Memory B cell (primary cell): ENCODE measurements around the gene ZNF888.
"Not testable (repeated sequence)": the region's sequence is repeated elsewhere in the genome, so short reads cannot be mapped to it uniquely, and the experiment has no call there.

Experiments used
- ATAC-seq: fragments of 150-1000 bp; cut with Tn5 transposase; 2 replicates; pipeline ENCODE4 v1.10.0; 2021; ENCODE audit warnings: low read depth, mild to moderate bottlenecking, moderate library complexity
- DNase-seq, 2 donors: peaks; one replicate each; pipeline ENCODE4 v3.0.0; 2022; ENCODE audit warnings: low spot score in 2 of 2
- H3K27ac Mint-ChIP-seq: one replicate; pipeline ENCODE4 v1.8.0; 2022; ENCODE audit warnings: mild to moderate bottlenecking, moderate library complexity, mixed read lengths
- H3K27me3 Mint-ChIP-seq: one replicate; pipeline ENCODE4 v1.8.0; 2022; ENCODE audit warnings: mixed read lengths
- H3K36me3 Mint-ChIP-seq: one replicate; pipeline ENCODE4 v1.8.0; 2022; ENCODE audit warnings: mild to moderate bottlenecking, mixed read lengths
- H3K4me1 Mint-ChIP-seq: one replicate; pipeline ENCODE4 v1.8.0; 2022; ENCODE audit warnings: mixed read lengths
- H3K4me3 Mint-ChIP-seq: one replicate; pipeline ENCODE4 v1.8.0; 2022; ENCODE audit warnings: mild to moderate bottlenecking, moderate library complexity, mixed read lengths
- H3K9me3 Mint-ChIP-seq: one replicate; pipeline ENCODE4 v1.8.0; 2022; ENCODE audit warnings: mixed read lengths

Gene ZNF888

GRCh38 chr19:52923778-52924593 lies 758 bp upstream of the ZNF888 start:
- ATAC-seq, result no peak
- Mint-ChIP-seq H3K36me3 (peaks cover 9% of the 10 kb centered on the region), H3K9me3 (no peaks in the 10 kb centered on the region), H3K27ac (peak overlapping the region; percentile 16), H3K27me3 (no peaks in the 10 kb centered on the region), H3K4me1 (peaks cover 16% of the 10 kb centered on the region), H3K4me3 (peak overlapping the region; percentile 91)
- no peak for DNase-seq

DNA sequence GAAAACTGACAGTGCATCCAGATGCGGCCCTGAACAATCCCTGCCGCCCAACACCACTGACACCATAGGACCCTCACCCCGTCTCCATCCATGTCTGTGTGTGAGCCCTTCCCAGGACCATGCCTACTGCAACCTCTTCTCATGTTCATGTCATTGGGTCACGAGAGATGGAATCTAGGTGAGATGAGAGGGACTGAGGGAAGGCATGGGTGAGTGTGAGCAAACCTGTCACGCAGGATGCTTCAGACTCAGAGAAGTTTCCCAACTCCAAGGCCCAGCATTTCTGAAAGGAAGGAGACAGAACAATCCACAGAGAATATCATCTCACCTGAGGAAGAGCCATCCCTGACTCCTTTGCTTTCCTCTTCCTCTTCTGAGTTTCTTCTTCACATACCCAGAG lies 5.7 kb downstream of the ZNF888 start:
- Mint-ChIP-seq H3K4me1 (peaks cover 12% of the 10 kb centered on the region), H3K4me3 (no peak overlapping the region), H3K27ac (peak overlapping the region; percentile 47), H3K36me3 (peaks cover 33% of the 10 kb centered on the region), H3K27me3 (no peaks in the 10 kb centered on the region), H3K9me3 (no peaks in the 10 kb centered on the region)
- ATAC-seq (no peak), DNase-seq (no peak)

DNA sequence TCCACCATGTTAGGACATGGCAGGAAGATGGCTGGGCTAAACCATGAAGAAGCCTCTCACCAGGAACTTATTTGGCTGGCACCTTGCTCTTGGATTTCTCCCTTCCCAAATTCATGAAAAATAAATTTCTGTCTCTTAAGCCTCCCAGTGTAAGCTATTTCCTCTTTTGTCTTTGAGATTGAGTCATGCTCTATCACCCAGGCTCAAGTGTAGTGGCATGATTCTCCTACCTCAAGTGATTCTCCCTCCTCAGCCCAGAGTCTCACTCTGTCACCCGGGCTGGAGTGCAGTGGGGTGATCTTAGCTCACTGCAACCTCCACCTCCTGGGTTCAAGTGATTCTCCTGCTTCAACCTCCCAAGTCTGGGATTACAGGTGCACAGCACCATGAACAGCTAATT lies 12.6 kb downstream of the ZNF888 start:
- H3K36me3 Mint-ChIP-seq, result peaks cover 52% of the 10 kb centered on the region
- no peaks in the 10 kb centered on the region for H3K27me3 Mint-ChIP-seq
- no peak overlapping the region for H3K27ac Mint-ChIP-seq
- H3K4me3 Mint-ChIP-seq, result no peak overlapping the region
- peaks cover 17% of the 10 kb centered on the region for H3K9me3 Mint-ChIP-seq
- no peak for ATAC-seq
- H3K4me1 Mint-ChIP-seq, result peaks cover 2% of the 10 kb centered on the region
- no peak for DNase-seq

GRCh38 chr19:52904052-52904780 lies 19.0 kb downstream of the ZNF888 start:
- not testable (repeated sequence) for H3K4me3 Mint-ChIP-seq, ATAC-seq, H3K27me3 Mint-ChIP-seq, DNase-seq, H3K4me1 Mint-ChIP-seq
- H3K36me3 Mint-ChIP-seq, result peaks cover 27% of the 10 kb centered on the region
- peak overlapping the region; percentile 75 for H3K27ac Mint-ChIP-seq
- H3K9me3 Mint-ChIP-seq, result peaks cover 18% of the 10 kb centered on the region

DNA sequence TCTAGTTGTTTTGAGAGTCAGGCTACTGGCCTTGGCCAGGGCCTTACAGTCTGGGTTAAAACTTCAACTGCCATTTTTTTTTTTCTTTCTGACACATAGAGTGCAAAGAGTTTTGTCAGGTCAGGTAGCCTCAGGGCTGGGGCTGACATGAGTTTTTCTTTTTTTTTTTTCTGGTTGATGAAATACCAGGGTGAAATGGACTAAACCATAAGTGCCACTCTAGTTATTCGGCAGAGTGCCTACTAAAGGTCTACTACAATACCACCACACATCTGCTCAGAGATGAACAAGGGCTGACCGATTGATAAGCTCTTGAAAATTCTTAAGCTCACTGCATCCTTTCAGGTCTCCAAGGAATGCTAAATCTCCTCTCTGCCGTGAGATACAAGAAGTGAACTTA lies 21.4 kb downstream of the ZNF888 start:
- Mint-ChIP-seq H3K27ac (no peak overlapping the region), H3K4me3 (no peak overlapping the region), H3K4me1 (peaks cover 4% of the 10 kb centered on the region), H3K36me3 (peaks cover 13% of the 10 kb centered on the region), H3K27me3 (no peaks in the 10 kb centered on the region), H3K9me3 (peaks cover 11% of the 10 kb centered on the region)
- DNase-seq, result no peak
- ATAC-seq, result no peak

- not testable (repeated sequence) for H3K27me3 Mint-ChIP-seq, H3K9me3 Mint-ChIP-seq, ATAC-seq, H3K27ac Mint-ChIP-seq, H3K4me1 Mint-ChIP-seq, H3K36me3 Mint-ChIP-seq, DNase-seq
- peak overlapping the region; percentile 7 for H3K4me3 Mint-ChIP-seq
These were observed 24.6 kb downstream of the ZNF888 start for GRCh38 chr19:52898596-52898995.

DNA sequence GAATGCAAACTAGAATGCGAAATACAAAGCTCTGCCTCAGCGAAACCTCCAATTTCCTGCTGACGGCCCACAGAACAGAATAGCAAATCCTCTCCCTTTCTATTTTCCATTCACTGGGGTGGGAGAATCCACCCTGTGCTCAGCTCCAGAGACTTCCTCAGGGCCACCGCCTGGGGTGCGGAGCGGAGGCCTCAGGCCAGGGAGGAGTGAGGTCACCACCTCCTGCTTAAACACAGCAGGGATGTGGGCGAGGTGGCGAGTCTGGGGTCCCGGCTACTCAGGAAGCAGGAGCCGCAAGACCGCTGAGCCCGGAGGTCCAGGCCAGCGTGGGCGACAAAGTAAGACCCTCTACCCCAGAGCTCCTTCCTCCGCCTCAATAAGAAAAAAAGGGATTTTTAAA lies 25.1 kb downstream of the ZNF888 start:
- peaks cover 8% of the 10 kb centered on the region for H3K36me3 Mint-ChIP-seq
- H3K27me3 Mint-ChIP-seq, result no peaks in the 10 kb centered on the region
- H3K4me3 Mint-ChIP-seq, result peak overlapping the region; percentile 88
- peak overlapping the region; percentile 92 for H3K27ac Mint-ChIP-seq
- no peak for ATAC-seq
- no peaks in the 10 kb centered on the region for H3K9me3 Mint-ChIP-seq
- DNase-seq, result no peak
- H3K4me1 Mint-ChIP-seq, result peaks cover 7% of the 10 kb centered on the region

- peaks cover 14% of the 10 kb centered on the region for H3K36me3 Mint-ChIP-seq
- peak within 1 kb of the TSS; percentile 92 for H3K27ac Mint-ChIP-seq
- peaks cover 12% of the 10 kb centered on the region for H3K4me1 Mint-ChIP-seq
- ATAC-seq, result peak; percentile 100
- no peaks in the 10 kb centered on the region for H3K27me3 Mint-ChIP-seq
- no peaks in the 10 kb centered on the region for H3K9me3 Mint-ChIP-seq
- peak; percentile 91 to 94 for DNase-seq
- peak within 1 kb of the TSS; percentile 88 for H3K4me3 Mint-ChIP-seq
These were observed 25.9 kb downstream of the ZNF888 start, which contains the start of gene ZNF320 for GRCh38 chr19:52897138-52897935. Gene ZNF320, minus strand, starts transcription at chr19:52897635. Its CDS starts 7,380 bp downstream, at chr19:52890255.

DNA sequence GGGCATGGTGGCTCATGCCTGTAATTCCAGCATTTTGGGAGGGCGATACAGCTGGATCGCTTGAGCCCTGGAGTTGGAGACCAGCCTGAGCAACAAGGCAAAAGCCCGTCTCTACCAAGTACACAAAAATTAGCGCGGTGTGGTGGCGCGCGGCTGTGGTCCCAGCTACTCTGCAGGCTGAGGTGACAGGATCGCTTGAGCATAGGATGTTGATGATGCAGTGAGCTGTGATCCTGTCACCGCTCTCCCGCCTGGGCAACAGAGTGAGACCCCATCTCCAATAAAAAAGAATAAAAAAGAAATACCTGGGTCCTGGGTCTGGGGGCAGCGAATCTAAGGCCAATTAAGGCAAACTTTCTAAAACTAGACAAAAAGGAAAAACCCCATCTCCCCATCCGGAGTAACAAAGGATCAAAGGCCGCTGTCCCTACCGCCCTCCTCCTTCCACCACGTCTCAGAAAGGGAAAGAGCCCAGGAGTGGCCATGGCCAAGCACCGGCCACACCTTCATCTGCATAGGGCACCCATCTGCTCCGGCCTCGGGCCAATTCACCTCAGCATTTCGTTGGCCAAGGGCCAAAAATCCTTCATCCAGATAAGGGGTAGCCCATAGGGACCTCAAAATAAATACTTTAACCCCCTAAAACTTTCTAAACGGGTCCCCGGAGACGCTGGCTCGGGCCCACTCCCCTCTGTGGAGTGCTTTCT lies 26.6 kb downstream of the ZNF888 start:
- no peaks in the 10 kb centered on the region for H3K9me3 Mint-ChIP-seq
- peak overlapping the region; percentile 92 for H3K27ac Mint-ChIP-seq
- no peaks in the 10 kb centered on the region for H3K27me3 Mint-ChIP-seq
- H3K4me1 Mint-ChIP-seq, result peaks cover 12% of the 10 kb centered on the region
- H3K4me3 Mint-ChIP-seq, result peak overlapping the region; percentile 88
- DNase-seq (no peak), ATAC-seq (no peak)
- H3K36me3 Mint-ChIP-seq, result peaks cover 16% of the 10 kb centered on the region

DNA sequence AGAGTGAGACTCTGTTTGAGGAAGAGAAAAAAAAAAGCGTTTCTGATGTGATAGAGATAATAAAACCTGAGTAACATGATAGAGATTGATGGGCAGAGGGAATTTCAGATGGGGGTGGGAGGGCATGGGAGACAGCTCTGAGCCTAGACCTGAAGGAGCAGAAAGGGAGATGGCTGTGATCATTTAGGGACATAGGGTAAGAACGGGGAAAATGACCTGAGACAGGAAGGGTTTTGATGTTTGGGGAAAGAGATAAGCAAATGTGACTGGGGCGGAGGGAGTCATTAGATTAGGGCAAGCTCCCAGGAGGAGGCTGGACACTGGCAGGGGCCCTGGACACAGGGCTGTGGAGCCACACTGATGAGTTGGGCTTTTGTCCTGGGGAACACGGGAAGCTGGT lies 31.9 kb downstream of the ZNF888 start:
- Mint-ChIP-seq H3K27ac (no peak overlapping the region), H3K4me3 (no peak overlapping the region), H3K4me1 (peaks cover 11% of the 10 kb centered on the region), H3K27me3 (no peaks in the 10 kb centered on the region), H3K36me3 (peaks cover 56% of the 10 kb centered on the region), H3K9me3 (peaks cover 4% of the 10 kb centered on the region)
- ATAC-seq (no peak), DNase-seq (no peak)

DNA sequence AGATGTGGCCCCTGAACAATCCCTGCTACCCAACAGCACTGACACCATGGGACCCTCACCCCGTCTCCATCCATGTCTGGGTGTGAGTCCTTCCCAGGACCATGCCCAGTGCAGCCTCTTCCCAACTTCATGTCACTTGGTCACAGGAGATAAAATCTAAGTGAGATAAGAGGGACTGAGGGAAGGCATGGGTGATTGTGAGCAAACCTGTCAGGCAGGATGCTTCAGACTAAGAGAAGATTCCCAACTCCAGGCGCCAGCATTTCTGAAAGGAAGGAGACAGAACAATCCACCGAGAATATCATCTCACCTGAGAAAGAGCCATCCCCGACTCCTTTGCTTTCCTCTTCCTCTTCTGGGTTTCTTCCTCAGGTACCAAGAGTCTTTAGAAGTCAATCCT lies 33.3 kb downstream of the ZNF888 start:
- Mint-ChIP-seq H3K27ac (no peak overlapping the region), H3K4me1 (peaks cover 11% of the 10 kb centered on the region), H3K36me3 (peaks cover 58% of the 10 kb centered on the region), H3K4me3 (no peak overlapping the region), H3K27me3 (no peaks in the 10 kb centered on the region), H3K9me3 (peaks cover 4% of the 10 kb centered on the region)
- ATAC-seq (no peak), DNase-seq (no peak)

- ATAC-seq (no peak), DNase-seq (no peak)
- H3K4me1 Mint-ChIP-seq, result peaks cover 11% of the 10 kb centered on the region
- H3K9me3 Mint-ChIP-seq, result peaks cover 6% of the 10 kb centered on the region
- H3K27me3 Mint-ChIP-seq, result no peaks in the 10 kb centered on the region
- no peak overlapping the region for H3K27ac Mint-ChIP-seq
- H3K4me3 Mint-ChIP-seq, result no peak overlapping the region
- H3K36me3 Mint-ChIP-seq, result peaks cover 61% of the 10 kb centered on the region
These were observed 34.2 kb downstream of the ZNF888 start for GRCh38 chr19:52889076-52889475.

- Mint-ChIP-seq H3K4me3 (no peak overlapping the region), H3K27ac (no peak overlapping the region), H3K9me3 (peaks cover 27% of the 10 kb centered on the region), H3K4me1 (no peaks in the 10 kb centered on the region), H3K36me3 (peaks cover 61% of the 10 kb centered on the region), H3K27me3 (no peaks in the 10 kb centered on the region)
- DNase-seq (no peak), ATAC-seq (no peak)
These were observed 42.3 kb downstream of the ZNF888 start for GRCh38 chr19:52880895-52881389.
